HG03039 (cell line): Measurements from ENCODE around the gene TTC16.

Experiments used
- ATAC-seq: cut with Tn5 transposase; IDR thresholded peaks from one replicate; pipeline ENCODE4 v1.9.1; 2021; ENCODE audit warnings: mild to moderate bottlenecking, moderate library complexity; ENCODE audit not compliant: unreplicated experiment

Gene TTC16

GRCh38 chr9:127715470-127716337 lies at the start of gene TTC16, which contains the start of gene PTRH1:
Gene TTC16, plus strand, starts transcription at chr9:127716079. Its CDS starts 67 bp downstream, at chr9:127716146.
Gene PTRH1, minus strand, starts transcription at chr9:127715663. Its CDS starts 24 bp downstream, at chr9:127715639.
- ATAC-seq = peak; percentile 89

- ATAC-seq = no peak
Measured at GRCh38 chr9:127667127-127667844, 48.6 kb upstream of the TTC16 start.

DNA sequence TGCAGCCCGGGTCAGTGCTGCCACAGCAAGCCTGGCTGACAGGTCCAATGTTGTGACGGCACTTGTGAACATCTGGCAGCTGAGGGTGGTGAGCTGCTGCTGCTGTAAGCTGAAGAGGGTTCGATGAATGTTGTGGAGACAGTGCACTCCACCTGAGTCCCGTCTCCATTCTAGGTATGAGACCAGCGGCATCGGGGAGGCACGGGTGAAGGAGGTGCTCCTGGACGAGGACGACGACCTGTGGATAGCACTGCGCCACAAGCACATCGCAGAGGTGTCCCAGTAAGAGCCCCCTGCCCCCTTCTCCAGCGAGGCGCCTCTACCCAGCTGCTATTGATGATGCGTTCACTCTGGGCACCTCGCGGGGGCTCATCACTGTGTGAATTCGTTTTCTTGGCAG lies 48.0 kb upstream of the TTC16 start:
- no peak for ATAC-seq

GRCh38 chr9:127673234-127673633 lies 42.6 kb upstream of the TTC16 start:
- ATAC-seq = no peak

DNA sequence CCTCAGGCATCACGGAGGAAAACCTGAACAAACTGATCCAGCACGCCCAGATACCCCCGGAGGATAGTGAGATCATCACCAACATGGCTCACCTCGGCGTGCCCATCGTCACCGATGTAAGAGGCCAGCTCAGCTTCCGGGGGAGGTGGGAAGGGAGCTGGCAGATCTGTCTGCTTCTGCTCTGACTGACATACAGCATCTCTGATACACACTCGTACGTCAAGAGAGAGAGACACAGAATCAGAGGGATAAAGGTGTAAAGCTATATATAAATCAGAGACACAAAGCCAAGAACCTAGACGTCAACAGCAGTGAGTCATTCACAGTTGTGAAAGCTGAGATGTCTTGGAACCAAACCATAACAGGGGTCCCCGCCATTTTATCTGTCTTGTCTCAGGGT lies 39.2 kb upstream of the TTC16 start:
- ATAC-seq = no peak

GRCh38 chr9:127679506-127679905 lies 36.4 kb upstream of the TTC16 start:
- no peak for ATAC-seq

DNA sequence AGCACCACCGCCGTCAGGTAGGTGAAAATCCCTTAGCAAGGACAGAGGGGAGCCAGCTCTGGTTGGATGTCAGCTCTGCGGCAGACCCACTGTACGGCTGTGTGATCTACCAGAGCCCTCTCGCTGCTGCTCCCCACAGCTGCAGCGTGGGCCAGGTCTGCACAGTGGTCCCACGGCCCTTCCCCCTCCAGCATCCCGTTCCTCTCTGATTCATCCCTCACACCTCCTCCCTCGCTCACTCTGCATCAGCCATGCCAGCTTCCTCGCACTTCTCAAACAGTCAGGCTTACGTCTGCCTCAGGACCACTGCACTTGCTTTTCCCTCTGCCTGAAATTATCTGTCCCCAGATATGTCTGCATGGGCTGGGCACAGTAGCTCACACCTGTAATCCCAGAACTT lies 35.7 kb upstream of the TTC16 start:
- no peak for ATAC-seq

DNA sequence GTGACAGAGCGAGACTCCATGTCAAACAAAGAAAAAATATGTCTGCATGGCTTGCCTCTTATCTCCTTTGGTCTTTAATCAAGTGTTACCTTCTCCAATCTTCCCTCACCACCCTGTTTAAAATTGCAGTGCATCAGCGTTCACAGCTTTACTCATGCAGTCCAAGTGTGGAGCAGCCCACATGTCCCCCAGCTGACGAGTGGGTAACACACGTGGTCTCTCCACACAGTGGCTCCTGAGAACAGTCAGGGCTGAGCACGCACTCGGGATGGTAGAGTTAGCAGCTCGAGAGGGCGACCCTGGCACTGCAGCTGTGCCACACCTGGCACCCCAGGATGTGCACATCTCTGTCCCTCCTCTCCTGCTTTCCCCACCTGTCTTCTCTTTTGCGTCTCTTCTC lies 35.0 kb upstream of the TTC16 start:
- ATAC-seq = no peak

- no peak for ATAC-seq
Measured at GRCh38 chr9:127682351-127683136, 33.3 kb upstream of the TTC16 start.

DNA sequence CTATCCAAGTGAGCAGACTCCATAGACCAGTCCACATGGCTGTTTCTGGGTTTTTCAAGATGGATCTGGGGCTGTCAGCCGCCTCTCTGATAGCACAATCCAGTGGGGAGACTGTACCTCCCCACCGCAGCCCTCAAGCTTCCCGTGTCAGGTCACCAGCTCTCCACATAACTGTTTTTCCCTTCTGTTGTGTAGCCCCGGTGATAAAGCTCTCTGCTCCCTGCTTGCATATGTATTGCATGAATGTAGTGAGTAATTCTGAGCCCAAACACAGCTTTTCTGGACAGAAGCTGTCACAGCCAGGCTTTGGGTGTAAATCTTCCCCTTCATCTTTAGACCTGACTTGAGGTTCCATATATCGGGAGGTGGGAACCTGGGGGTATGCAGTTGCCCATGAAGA lies 32.2 kb upstream of the TTC16 start:
- ATAC-seq = no peak

DNA sequence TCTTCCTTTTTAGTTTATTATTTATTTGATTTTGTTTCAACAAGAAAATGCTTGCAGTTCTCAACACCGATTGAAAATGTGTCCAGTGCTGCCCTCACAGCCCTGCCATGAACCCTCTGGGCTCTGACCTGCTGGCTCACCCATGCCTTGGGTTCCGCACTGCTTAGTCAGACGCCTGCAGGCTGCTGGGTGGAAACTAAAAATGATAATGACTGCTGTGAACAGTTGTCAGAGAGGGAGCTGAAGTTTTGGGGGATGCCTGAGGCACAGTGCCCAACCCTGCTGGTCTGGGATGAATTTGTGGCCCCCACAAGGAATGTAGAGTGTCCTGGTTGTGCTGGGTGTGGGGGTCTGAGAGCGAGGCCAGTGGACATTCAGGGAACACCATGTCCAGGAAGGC lies 31.3 kb upstream of the TTC16 start:
- no peak for ATAC-seq

GRCh38 chr9:127686461-127687393 lies 29.2 kb upstream of the TTC16 start:
- ATAC-seq = no peak

GRCh38 chr9:127689329-127690000 lies 26.4 kb upstream of the TTC16 start:
- no peak for ATAC-seq

DNA sequence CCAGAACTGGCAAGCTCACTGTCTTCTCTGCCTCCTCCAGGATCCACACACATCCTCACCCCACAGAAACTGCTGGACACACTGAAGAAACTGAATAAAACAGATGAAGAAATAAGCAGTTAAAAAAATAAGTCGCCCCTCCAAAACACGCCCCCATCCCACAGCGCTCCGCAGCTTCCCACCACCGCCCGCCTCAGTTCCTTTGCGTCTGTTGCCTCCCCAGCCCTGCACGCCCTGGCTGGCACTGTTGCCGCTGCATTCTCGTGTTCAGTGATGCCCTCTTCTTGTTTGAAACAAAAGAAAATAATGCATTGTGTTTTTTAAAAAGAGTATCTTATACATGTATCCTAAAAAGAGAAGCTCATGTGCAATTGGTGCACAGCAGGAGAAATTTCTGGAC lies 25.1 kb upstream of the TTC16 start:
- no peak for ATAC-seq

- ATAC-seq = no peak
Measured at GRCh38 chr9:127692071-127692470, 23.8 kb upstream of the TTC16 start.

- no peak for ATAC-seq
Measured at GRCh38 chr9:127693143-127693542, 22.7 kb upstream of the TTC16 start.

- no peak for ATAC-seq
Measured at GRCh38 chr9:127693697-127694096, 22.2 kb upstream of the TTC16 start.

- ATAC-seq = no peak
Measured at GRCh38 chr9:127694890-127695720, 20.8 kb upstream of the TTC16 start.

DNA sequence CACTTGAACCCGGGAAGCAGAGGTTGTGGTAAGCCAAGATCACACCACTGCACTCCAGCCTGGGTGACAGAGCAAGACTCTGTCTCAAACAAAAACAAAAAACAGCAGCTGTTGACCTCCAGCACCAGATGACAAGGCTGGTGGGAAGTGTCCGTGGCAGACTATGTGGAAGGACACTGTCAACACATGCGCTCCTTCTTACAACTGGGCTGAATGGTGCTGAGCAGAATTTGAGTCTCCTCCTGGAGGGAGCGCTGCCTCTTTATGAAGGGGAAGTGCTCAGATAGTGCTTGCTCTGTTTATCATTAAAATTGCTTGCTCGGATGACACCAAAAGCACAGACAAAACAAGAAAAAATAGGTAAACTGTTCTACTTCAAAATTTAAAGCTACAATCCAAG lies 18.3 kb upstream of the TTC16 start:
- no peak for ATAC-seq
